HEK293 (cell line): ENCODE results near the gene RTN4.

ENCODE experiments used
- CTCF ChIA-PET: fragments of 350-600 bp; formaldehyde crosslinking; extraction: SDS; loops from one replicate; lab custom pipeline; 2021; ENCODE audit warnings: antibody characterized with exemption; lab: Yijun Ruan, JAX
- POLR2A ChIA-PET: fragments of 300-600 bp; formaldehyde crosslinking; extraction: SDS; loops from one replicate; lab custom pipeline; 2020; ENCODE audit warnings: antibody characterized with exemption, inconsistent platforms; lab: Yijun Ruan, JAX
- H3K27ac ChIP-seq: fragments of 200-500 bp; sonication (Bioruptor generic); 2 replicates; pipeline ENCODE4 v1.5.1; 2014; ENCODE audit warnings: low read depth, low read length, control low read depth, inconsistent platforms; ENCODE audit errors: extremely low read depth
- H3K36me3 ChIP-seq, 2 experiments: fragments of 200-500 bp in 1 of 2; sonication (Bioruptor generic) in 1 of 2; 1 replicate in 1 of 2; 2 replicates in 1 of 2; pipeline ENCODE4 v1.5.1; 2014 to 2017; ENCODE audit warnings: inconsistent platforms in 2 of 2, low read length in 2 of 2; ENCODE audit not compliant: control insufficient read depth in 2 of 2, insufficient read depth in 1 of 2
- H3K4me1 ChIP-seq: fragments of 200-500 bp; sonication (Bioruptor generic); 2 replicates; pipeline ENCODE4 v1.5.1; 2014; ENCODE audit warnings: mild to moderate bottlenecking, low read length, inconsistent platforms; ENCODE audit not compliant: control insufficient read depth, insufficient read depth
- H3K4me3 ChIP-seq: 2 replicates; pipeline ENCODE4 v1.5.1; 2011; ENCODE audit warnings: low read depth, mild to moderate bottlenecking, control low read depth, low read length, moderate library complexity
- H3K9me3 ChIP-seq: fragments of 200-500 bp; sonication (Bioruptor generic); 2 replicates; pipeline ENCODE4 v1.5.1; 2014; ENCODE audit warnings: low read depth, low read length, inconsistent platforms; ENCODE audit not compliant: control insufficient read depth, insufficient read depth
- SP2 ChIP-seq: fragments of 450-650 bp; formaldehyde crosslinking; IDR thresholded peaks from 2 replicates; pipeline ENCODE4 v1.5.1; 2016; ENCODE audit warnings: missing biosample characterization, missing genetic modification characterization
- ZNF174 ChIP-seq: fragments of 450-650 bp; formaldehyde crosslinking; IDR thresholded peaks from 2 replicates; pipeline ENCODE4 v1.5.0; 2017; ENCODE audit warnings: missing biosample characterization, mild to moderate bottlenecking, missing genetic modification characterization
- ZNF175 ChIP-seq: fragments of 450-650 bp; formaldehyde crosslinking; IDR thresholded peaks from 2 replicates; pipeline ENCODE4 v1.5.1; 2016; ENCODE audit warnings: missing biosample characterization, missing genetic modification characterization
- ZNF214 ChIP-seq: fragments of 450-650 bp; formaldehyde crosslinking; IDR thresholded peaks from 2 replicates; pipeline ENCODE4 v1.5.1; 2017; ENCODE audit warnings: missing biosample characterization, mild to moderate bottlenecking, missing genetic modification characterization, borderline replicate concordance
- ZNF324 ChIP-seq: fragments of 450-650 bp; formaldehyde crosslinking; IDR thresholded peaks from 2 replicates; pipeline ENCODE4 v1.5.1; 2016; ENCODE audit warnings: missing biosample characterization, missing genetic modification characterization
- ZNF394 ChIP-seq: fragments of 450-650 bp; formaldehyde crosslinking; IDR thresholded peaks from 2 replicates; pipeline ENCODE4 v1.5.1; 2016; ENCODE audit warnings: missing biosample characterization, missing genetic modification characterization, mild to moderate bottlenecking, moderate library complexity, borderline replicate concordance
- ZNF423 ChIP-seq: fragments of 450-650 bp; formaldehyde crosslinking; IDR thresholded peaks from 2 replicates; pipeline ENCODE4 v1.5.1; 2016; ENCODE audit warnings: missing biosample characterization, missing genetic modification characterization
- ZNF48 ChIP-seq: fragments of 450-650 bp; formaldehyde crosslinking; IDR thresholded peaks from 2 replicates; pipeline ENCODE4 v1.5.1; 2016; ENCODE audit warnings: missing biosample characterization, missing genetic modification characterization
- ZNF529 ChIP-seq: fragments of 450-650 bp; formaldehyde crosslinking; IDR thresholded peaks from 2 replicates; pipeline ENCODE4 v1.5.1; 2017; ENCODE audit warnings: missing genetic modification characterization, missing biosample characterization; ENCODE audit not compliant: insufficient replicate concordance
- ZNF549 ChIP-seq: fragments of 450-650 bp; IDR thresholded peaks from 2 replicates; pipeline ENCODE4 v1.5.1; 2018; ENCODE audit warnings: missing biosample characterization, missing genetic modification characterization, mild to moderate bottlenecking, inconsistent platforms, moderate library complexity
- ZNF600 ChIP-seq: fragments of 450-650 bp; formaldehyde crosslinking; IDR thresholded peaks from 2 replicates; pipeline ENCODE4 v1.5.1; 2016; ENCODE audit warnings: missing biosample characterization, missing genetic modification characterization
- ZNF621 ChIP-seq: fragments of 450-650 bp; formaldehyde crosslinking; IDR thresholded peaks from 2 replicates; pipeline ENCODE4 v1.5.1; 2017; ENCODE audit warnings: missing biosample characterization, missing genetic modification characterization
- ZNF626 ChIP-seq: fragments of 450-650 bp; sonication (Bioruptor Pico); formaldehyde crosslinking; IDR thresholded peaks from 2 replicates; pipeline ENCODE4 v1.5.1; 2018; ENCODE audit warnings: missing biosample characterization, missing genetic modification characterization, inconsistent platforms
- ZNF629 ChIP-seq: fragments of 450-650 bp; formaldehyde crosslinking; IDR thresholded peaks from 2 replicates; pipeline ENCODE4 v1.5.1; 2017; ENCODE audit warnings: missing biosample characterization, missing genetic modification characterization
- ZNF654 ChIP-seq: fragments of 450-650 bp; formaldehyde crosslinking; IDR thresholded peaks from 2 replicates; pipeline ENCODE4 v1.5.1; 2016; ENCODE audit warnings: low read depth, missing biosample characterization, missing genetic modification characterization
- ZNF76 ChIP-seq: fragments of 450-650 bp; formaldehyde crosslinking; IDR thresholded peaks from 2 replicates; pipeline ENCODE4; 2016; ENCODE audit warnings: low read depth, missing biosample characterization, missing genetic modification characterization, borderline replicate concordance
- ZNF792 ChIP-seq: fragments of 450-650 bp; formaldehyde crosslinking; IDR thresholded peaks from 2 replicates; pipeline ENCODE4 v1.5.1; 2016; ENCODE audit warnings: missing biosample characterization, missing genetic modification characterization
- TF ChIP-seq, protein P1 (sequence below): fragments of 450-650 bp; formaldehyde crosslinking; IDR thresholded peaks from 2 replicates; pipeline ENCODE4 v1.5.1; 2016; ENCODE audit warnings: missing biosample characterization, missing genetic modification characterization
- TF ChIP-seq, protein P2 (sequence below): fragments of 450-650 bp; IDR thresholded peaks from 2 replicates; pipeline ENCODE4 v1.5.1; 2018; ENCODE audit warnings: missing biosample characterization, mild to moderate bottlenecking, missing genetic modification characterization
- TF ChIP-seq, protein P3 (sequence below): fragments of 450-650 bp; formaldehyde crosslinking; IDR thresholded peaks from 2 replicates; pipeline ENCODE4 v1.5.0; 2017; ENCODE audit warnings: missing biosample characterization, missing genetic modification characterization, borderline replicate concordance
- TF ChIP-seq, protein P4 (sequence below): fragments of 450-650 bp; formaldehyde crosslinking; IDR thresholded peaks from 2 replicates; pipeline ENCODE4 v1.5.1; 2016; ENCODE audit warnings: missing biosample characterization, missing genetic modification characterization

The RTN4 gene

DNA sequence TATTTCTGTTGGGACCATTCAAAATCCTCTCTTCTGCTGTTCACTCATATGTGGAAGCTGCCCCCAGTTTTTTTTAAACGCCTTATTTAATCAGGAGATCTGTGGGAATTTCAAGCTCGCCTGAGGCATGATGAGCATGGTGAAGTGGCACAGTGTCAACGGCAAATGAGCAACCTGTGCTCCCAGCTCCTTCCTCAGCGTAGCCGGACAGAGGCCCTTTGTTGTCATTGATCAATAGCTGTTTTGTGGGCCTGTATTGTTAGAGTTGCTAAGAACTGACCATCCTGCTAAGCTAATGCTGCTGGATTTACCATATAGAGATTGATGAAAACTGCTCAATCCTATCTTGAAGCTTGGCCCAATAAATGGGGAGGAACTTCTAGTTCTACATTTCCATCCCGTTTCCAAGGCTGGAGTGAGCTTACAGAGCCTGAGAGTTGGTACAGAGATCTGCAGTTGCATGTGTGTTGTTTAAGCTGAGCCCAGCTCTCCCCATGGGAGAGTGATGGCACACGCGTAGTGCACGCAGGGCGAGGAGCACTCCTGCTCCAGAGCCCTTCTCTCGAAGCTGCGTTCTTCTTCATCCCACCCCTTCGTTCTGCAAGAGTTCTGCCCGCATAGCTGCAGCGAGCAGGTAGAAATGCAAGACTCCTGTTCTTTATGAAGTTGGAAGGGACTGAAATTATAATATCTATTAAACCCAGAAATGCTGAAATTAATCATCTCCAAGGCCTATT, 108.8 kb downstream of the RTN4 start:
- Histone ChIP-seq H3K27ac (no peak overlapping the region), H3K4me1 (no peaks in the 10 kb centered on the region), H3K36me3 (no peaks in the 10 kb centered on the region), H3K4me3 (no peak overlapping the region), H3K9me3 (no peaks in the 10 kb centered on the region)
- TF ChIP-seq, protein P1, sequence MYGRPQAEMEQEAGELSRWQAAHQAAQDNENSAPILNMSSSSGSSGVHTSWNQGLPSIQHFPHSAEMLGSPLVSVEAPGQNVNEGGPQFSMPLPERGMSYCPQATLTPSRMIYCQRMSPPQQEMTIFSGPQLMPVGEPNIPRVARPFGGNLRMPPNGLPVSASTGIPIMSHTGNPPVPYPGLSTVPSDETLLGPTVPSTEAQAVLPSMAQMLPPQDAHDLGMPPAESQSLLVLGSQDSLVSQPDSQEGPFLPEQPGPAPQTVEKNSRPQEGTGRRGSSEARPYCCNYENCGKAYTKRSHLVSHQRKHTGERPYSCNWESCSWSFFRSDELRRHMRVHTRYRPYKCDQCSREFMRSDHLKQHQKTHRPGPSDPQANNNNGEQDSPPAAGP (tag by site-specific recombination) = no peak
- no peak for TF ChIP-seq ZNF621 (tag by site-specific recombination)
- no peak for TF ChIP-seq ZNF626 (tag by site-specific recombination)
- TF ChIP-seq ZNF629 = no peak
- TF ChIP-seq ZNF529 (tag by site-specific recombination) = no peak
- ChIA-PET POLR2A (no interaction called here), CTCF (interaction anchor here (0.6 kb wide), 1 partner anchor 1464 kb away, joined by 3 read pairs; no protein-coding TSS in a partner anchor)

DNA sequence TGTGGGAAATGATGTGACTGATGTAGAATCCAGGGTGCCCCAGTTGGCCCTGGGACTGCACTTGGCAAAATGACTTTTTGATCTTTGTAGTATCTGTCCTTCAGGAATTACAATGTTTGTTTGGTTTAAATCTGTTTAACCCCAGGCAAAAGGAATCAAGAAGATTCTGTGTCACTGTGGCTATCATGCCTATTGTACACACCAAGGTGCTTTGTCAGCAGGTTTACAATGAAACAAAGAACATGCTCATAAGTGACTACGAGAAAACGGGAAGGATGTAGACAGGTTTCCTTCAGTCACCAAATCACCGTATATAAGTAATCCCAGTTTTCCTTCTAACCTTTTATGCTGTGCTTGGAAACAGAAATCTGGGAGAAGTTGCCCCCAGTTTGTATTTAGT, 109.5 kb downstream of the RTN4 start:
- TF ChIP-seq SP2 = no peak
- no peak for TF ChIP-seq ZNF48 (tag by site-specific recombination)
- no peak for TF ChIP-seq ZNF549 (tag by site-specific recombination)
- no peak for TF ChIP-seq ZNF214 (tag by site-specific recombination)
- TF ChIP-seq ZNF324 = no peak
- TF ChIP-seq ZNF423 (tag by site-specific recombination) = no peak
- TF ChIP-seq, protein P2, sequence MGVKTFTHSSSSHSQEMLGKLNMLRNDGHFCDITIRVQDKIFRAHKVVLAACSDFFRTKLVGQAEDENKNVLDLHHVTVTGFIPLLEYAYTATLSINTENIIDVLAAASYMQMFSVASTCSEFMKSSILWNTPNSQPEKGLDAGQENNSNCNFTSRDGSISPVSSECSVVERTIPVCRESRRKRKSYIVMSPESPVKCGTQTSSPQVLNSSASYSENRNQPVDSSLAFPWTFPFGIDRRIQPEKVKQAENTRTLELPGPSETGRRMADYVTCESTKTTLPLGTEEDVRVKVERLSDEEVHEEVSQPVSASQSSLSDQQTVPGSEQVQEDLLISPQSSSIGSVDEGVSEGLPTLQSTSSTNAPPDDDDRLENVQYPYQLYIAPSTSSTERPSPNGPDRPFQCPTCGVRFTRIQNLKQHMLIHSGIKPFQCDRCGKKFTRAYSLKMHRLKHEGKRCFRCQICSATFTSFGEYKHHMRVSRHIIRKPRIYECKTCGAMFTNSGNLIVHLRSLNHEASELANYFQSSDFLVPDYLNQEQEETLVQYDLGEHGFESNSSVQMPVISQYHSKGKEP (tag by site-specific recombination) = no peak
- TF ChIP-seq ZNF175 (tag by site-specific recombination) = no peak
- TF ChIP-seq ZNF600 (tag by site-specific recombination) = no peak
- no peak for TF ChIP-seq ZNF792 (tag by site-specific recombination)
- TF ChIP-seq ZNF76 = no peak
- no peak for TF ChIP-seq ZNF654
- TF ChIP-seq, protein P3, sequence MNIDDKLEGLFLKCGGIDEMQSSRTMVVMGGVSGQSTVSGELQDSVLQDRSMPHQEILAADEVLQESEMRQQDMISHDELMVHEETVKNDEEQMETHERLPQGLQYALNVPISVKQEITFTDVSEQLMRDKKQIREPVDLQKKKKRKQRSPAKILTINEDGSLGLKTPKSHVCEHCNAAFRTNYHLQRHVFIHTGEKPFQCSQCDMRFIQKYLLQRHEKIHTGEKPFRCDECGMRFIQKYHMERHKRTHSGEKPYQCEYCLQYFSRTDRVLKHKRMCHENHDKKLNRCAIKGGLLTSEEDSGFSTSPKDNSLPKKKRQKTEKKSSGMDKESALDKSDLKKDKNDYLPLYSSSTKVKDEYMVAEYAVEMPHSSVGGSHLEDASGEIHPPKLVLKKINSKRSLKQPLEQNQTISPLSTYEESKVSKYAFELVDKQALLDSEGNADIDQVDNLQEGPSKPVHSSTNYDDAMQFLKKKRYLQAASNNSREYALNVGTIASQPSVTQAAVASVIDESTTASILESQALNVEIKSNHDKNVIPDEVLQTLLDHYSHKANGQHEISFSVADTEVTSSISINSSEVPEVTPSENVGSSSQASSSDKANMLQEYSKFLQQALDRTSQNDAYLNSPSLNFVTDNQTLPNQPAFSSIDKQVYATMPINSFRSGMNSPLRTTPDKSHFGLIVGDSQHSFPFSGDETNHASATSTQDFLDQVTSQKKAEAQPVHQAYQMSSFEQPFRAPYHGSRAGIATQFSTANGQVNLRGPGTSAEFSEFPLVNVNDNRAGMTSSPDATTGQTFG (tag by site-specific recombination) = no peak
- no peak for TF ChIP-seq ZNF394
- TF ChIP-seq, protein P4, sequence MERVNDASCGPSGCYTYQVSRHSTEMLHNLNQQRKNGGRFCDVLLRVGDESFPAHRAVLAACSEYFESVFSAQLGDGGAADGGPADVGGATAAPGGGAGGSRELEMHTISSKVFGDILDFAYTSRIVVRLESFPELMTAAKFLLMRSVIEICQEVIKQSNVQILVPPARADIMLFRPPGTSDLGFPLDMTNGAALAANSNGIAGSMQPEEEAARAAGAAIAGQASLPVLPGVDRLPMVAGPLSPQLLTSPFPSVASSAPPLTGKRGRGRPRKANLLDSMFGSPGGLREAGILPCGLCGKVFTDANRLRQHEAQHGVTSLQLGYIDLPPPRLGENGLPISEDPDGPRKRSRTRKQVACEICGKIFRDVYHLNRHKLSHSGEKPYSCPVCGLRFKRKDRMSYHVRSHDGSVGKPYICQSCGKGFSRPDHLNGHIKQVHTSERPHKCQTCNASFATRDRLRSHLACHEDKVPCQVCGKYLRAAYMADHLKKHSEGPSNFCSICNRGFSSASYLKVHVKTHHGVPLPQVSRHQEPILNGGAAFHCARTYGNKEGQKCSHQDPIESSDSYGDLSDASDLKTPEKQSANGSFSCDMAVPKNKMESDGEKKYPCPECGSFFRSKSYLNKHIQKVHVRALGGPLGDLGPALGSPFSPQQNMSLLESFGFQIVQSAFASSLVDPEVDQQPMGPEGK = no peak
- TF ChIP-seq ZNF174 = no peak
- TF ChIP-seq ZNF626 (tag by site-specific recombination) = no peak
- H3K9me3 ChIP-seq = no peaks in the 10 kb centered on the region
- no peaks in the 10 kb centered on the region for H3K36me3 ChIP-seq
- POLR2A ChIA-PET = no interaction called here
- CTCF ChIA-PET = no interaction called here
- no peak overlapping the region for H3K4me3 ChIP-seq
- H3K4me1 ChIP-seq = no peaks in the 10 kb centered on the region
- H3K27ac ChIP-seq = no peak overlapping the region
